Muscle layer of duodenum (tissue), 2 donors: Measurements from ENCODE around the gene GABRB1.

Experiments used
- H3K27ac ChIP-seq: one replicate; pipeline ENCODE4 v1.7.0; 2013; ENCODE audit warnings: mild to moderate bottlenecking, low read length
- H3K27me3 ChIP-seq: one replicate; pipeline ENCODE4 v1.7.0; 2013; ENCODE audit warnings: low read depth, mild to moderate bottlenecking, control low read depth, low read length
- H3K36me3 ChIP-seq, 2 donors: one replicate each; pipeline ENCODE4 v1.7.0; 2013; ENCODE audit warnings: low read length in 2 of 2, control low read depth in 1 of 2, mild to moderate bottlenecking in 1 of 2; ENCODE audit not compliant: insufficient read depth in 2 of 2, control insufficient read depth in 1 of 2
- H3K4me1 ChIP-seq, 2 donors: one replicate each; pipeline ENCODE4 v1.7.0; 2013; ENCODE audit warnings: low read length in 2 of 2, mild to moderate bottlenecking in 2 of 2, control low read depth in 1 of 2, moderate library complexity in 1 of 2; ENCODE audit not compliant: insufficient read depth in 2 of 2, control insufficient read depth in 1 of 2
- H3K4me3 ChIP-seq, 2 donors: one replicate each; pipeline ENCODE4 v1.7.0; 2013; ENCODE audit warnings: low read length in 2 of 2, low read depth in 1 of 2, mild to moderate bottlenecking in 1 of 2
- H3K9me3 ChIP-seq, 2 donors: one replicate each; pipeline ENCODE4 v1.7.0; 2013; ENCODE audit warnings: low read length in 2 of 2, control low read depth in 1 of 2, mild to moderate bottlenecking in 1 of 2; ENCODE audit not compliant: control insufficient read depth in 1 of 2
- donor health status: healthy.

GABRB1 gene

DNA sequence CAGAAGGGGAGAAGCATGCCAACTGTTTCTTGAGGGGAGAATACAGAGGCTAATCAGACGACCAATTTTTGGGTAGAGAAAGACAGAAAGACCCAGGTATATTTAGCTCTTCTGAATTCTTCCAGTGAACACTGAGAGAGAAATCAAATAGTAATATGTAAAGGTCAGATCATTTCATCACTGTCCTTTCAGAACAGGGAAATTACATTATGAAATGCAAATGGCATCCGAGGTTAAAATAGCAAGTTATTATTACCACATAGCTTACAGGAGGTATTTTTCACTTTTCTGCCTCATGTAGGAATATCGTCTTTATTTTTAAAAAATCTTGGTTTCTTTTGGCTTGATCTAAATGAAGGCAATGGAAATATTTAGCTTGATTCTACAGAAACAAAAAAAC lies 18.0 kb downstream of the GABRB1 start:
- H3K27ac ChIP-seq: no peak overlapping the region
- H3K4me3 ChIP-seq: no peak overlapping the region
- no peaks in the 10 kb centered on the region for H3K27me3 ChIP-seq
- no peaks in the 10 kb centered on the region for H3K36me3 ChIP-seq
- H3K9me3 ChIP-seq: no peaks in the 10 kb centered on the region
- peaks cover 0 to 3% of the 10 kb centered on the region in 2 donors for H3K4me1 ChIP-seq

DNA sequence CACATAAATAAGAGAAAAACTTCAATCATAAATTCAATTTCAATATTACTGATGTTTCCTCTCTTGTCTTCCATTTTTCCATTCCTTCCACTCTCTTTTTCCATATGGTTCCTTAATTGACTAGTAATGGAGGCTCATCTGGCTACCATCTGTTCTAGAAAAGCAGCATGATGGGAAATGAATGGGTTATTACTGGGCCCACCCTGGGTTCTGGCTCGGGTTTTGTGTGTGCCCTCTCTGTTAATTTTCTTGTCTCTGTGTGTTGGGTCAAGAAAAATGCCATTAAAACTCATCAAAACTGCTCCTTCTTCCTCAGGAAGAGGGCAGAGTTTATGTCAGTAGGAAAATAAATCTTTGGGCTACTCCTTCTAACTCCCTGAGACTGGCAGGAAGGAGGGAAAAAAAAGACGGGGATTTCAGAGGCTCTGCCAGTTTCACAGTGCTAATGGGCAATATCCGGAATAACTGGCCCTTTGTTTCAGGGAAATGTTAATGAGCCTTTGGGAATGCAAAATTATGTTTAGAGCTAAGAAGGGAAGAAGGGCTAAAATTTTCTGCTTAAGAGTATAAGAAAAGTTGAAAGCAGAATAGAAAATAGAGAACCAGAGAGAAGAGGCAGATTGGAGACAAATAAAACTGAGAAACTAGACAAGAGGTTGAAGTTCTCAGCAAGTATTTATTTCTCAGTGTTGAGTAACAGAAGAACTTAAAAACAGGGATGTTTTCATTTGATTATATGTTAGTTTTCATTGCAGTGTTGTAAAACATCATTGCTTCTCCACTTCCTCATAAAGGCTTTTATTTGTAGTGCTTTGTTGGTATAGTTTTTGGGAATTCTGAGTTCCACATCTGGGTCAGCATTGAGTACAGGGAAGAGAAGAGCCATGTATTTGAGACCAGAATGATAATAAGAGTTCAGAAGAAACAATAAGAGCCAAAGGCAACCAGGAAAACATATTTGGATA lies 19.7 kb downstream of the GABRB1 start:
- Histone ChIP-seq H3K27ac (no peak overlapping the region), H3K36me3 (no peaks in the 10 kb centered on the region), H3K4me1 (peaks cover 0 to 3% of the 10 kb centered on the region in 2 donors), H3K4me3 (no peak overlapping the region), H3K9me3 (no peaks in the 10 kb centered on the region), H3K27me3 (no peaks in the 10 kb centered on the region)

DNA sequence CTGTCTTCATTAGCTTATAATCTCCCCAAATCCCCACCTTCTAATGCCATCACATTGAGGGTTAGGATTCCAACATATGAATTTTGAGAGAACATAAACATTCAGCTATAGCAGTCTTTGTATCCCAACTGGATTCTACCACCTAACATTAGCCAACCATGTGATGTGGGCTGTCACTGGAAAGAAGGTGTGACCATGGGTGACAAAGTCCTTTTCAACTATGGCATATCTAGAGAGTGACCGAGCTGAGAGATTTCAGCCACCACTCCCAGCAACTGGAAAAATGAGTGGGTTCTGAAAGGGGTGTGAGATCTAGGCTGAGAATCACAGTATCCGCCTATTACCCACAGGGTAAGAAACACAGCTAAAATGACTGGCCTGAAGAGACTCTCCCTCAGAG lies 22.1 kb downstream of the GABRB1 start:
- H3K27me3 ChIP-seq: no peaks in the 10 kb centered on the region
- no peak overlapping the region for H3K4me3 ChIP-seq
- no peak overlapping the region for H3K27ac ChIP-seq
- H3K4me1 ChIP-seq: peaks cover 0 to 3% of the 10 kb centered on the region in 2 donors
- H3K9me3 ChIP-seq: no peaks in the 10 kb centered on the region
- no peaks in the 10 kb centered on the region for H3K36me3 ChIP-seq

DNA sequence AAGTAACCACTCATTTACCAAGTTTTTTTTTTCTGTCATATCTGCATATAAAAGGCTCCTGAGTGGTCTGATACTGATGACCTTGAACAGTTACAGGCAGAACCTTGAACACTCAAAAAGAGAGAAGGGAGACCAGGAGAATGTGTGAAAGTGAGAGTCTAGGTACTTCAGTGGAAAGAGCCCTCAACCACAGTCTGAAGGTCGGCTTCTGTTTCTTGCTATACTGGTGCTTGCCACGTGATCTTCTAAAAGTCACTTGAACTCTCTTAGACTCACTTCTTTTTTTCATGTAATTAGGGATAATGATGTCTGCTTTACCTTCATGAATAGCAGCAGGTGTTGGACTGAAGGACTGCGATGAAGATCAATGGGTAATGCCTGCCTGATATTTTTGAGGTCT lies 22.8 kb downstream of the GABRB1 start:
- no peak overlapping the region for H3K27ac ChIP-seq
- H3K9me3 ChIP-seq: no peaks in the 10 kb centered on the region
- no peaks in the 10 kb centered on the region for H3K36me3 ChIP-seq
- no peaks in the 10 kb centered on the region for H3K27me3 ChIP-seq
- H3K4me3 ChIP-seq: no peak overlapping the region
- H3K4me1 ChIP-seq: peaks cover 0 to 3% of the 10 kb centered on the region in 2 donors

DNA sequence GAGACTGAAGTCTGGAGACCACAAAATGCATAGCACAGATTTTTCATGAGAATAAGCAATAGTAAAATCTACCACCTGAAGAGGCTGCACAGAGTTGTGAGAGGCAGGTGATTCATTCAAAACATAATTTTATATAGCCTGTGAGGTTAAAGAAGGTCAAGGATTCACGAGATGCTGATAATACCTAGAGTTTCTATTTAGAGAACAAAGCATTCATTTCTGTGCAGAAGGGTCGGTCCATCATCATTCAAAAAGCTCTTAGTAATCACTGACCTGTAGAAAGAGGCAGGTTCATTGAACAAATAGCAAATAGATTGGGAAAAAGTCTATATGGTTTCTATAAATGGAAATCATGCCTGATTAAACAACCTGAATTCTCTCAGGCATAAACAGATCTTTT lies 26.6 kb downstream of the GABRB1 start:
- Histone ChIP-seq H3K27ac (no peak overlapping the region), H3K4me1 (no peaks in the 10 kb centered on the region), H3K36me3 (no peaks in the 10 kb centered on the region), H3K4me3 (no peak overlapping the region), H3K9me3 (no peaks in the 10 kb centered on the region), H3K27me3 (no peaks in the 10 kb centered on the region)

DNA sequence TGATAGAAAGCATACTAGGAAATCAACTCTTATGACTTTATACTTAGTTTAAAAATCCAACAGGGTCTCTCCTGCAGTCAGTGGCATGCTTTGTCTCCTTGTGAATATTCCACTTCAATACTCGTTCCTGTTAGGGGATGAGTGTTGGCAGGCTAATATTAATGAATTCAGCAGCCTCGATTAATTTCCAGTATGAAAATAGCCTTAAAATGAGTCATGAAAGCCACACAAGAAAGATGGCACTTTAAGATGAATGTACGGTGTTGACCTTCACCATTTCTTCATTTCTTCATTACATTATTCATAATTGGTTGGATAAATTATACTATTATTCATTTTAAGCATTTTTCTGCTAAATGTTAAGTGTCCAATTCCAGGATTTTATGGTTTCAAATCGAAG lies 29.2 kb downstream of the GABRB1 start:
- H3K36me3 ChIP-seq: no peaks in the 10 kb centered on the region
- no peak overlapping the region for H3K4me3 ChIP-seq
- no peaks in the 10 kb centered on the region for H3K4me1 ChIP-seq
- H3K27me3 ChIP-seq: no peaks in the 10 kb centered on the region
- H3K9me3 ChIP-seq: no peaks in the 10 kb centered on the region
- H3K27ac ChIP-seq: no peak overlapping the region

DNA sequence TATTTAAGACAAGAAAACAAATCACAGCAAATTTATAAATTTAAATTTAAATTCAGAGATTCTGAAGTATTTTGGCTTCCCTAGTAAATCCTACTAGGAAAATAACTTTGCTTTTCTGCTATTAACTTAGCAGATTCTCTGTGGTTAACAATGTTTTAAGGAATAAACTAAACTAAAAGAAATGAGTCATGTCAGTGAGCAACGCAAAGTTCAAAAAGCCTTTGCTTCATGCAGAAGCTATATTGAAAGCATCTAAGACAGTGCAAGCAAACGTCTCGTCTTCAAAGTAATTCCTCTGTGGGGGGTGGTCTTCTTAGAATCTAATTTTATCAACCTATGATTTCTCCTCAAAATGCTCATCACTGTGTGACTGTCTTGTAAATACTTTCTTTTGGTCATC lies 30.1 kb downstream of the GABRB1 start:
- Histone ChIP-seq H3K4me3 (no peak overlapping the region), H3K27ac (no peak overlapping the region), H3K36me3 (no peaks in the 10 kb centered on the region), H3K4me1 (no peaks in the 10 kb centered on the region), H3K27me3 (no peaks in the 10 kb centered on the region), H3K9me3 (no peaks in the 10 kb centered on the region)

DNA sequence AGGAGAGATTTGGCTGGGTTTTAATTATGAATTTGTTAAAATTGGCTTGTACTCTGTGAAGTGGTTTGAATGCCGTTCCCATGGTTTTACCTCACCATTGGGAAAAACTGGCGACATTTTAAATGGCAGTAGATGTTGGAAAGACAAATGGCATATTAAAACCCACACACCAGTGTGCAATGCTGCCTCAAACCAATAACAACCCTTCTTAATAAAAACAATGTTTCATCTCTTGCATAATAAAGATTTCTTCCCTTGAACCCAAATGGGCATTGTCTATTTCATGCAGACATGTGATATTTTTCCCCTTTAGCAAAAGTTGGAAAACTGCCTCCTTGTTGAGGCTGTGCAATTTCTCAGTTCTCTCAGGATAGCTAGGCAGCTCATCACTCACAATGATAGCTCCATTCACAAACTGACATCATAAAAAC lies 33.7 kb downstream of the GABRB1 start:
- no peak overlapping the region for H3K27ac ChIP-seq
- H3K4me3 ChIP-seq: no peak overlapping the region
- H3K9me3 ChIP-seq: no peaks in the 10 kb centered on the region
- H3K36me3 ChIP-seq: no peaks in the 10 kb centered on the region
- H3K4me1 ChIP-seq: no peaks in the 10 kb centered on the region
- H3K27me3 ChIP-seq: no peaks in the 10 kb centered on the region

DNA sequence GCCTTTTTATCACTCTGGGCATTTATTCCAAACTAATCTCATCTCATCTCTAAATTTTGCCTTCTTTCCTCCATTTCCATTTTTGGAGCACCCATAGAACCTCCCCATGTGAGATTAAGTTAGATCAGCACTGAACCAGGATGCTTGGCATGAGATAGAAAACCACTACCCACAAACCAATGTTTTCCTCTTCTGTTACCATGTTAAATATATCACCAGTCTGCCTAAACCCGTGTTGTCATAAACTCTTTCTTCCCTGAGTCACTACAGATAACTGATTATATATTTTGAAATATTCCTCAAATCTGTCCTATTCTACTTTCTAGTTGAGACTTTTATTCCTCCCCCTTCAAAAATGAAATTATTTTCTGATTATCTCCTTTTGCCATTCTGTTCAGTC lies 37.6 kb downstream of the GABRB1 start:
- no peak overlapping the region for H3K4me3 ChIP-seq
- no peaks in the 10 kb centered on the region for H3K27me3 ChIP-seq
- no peaks in the 10 kb centered on the region for H3K36me3 ChIP-seq
- no peaks in the 10 kb centered on the region for H3K4me1 ChIP-seq
- H3K9me3 ChIP-seq: no peaks in the 10 kb centered on the region
- no peak overlapping the region for H3K27ac ChIP-seq

DNA sequence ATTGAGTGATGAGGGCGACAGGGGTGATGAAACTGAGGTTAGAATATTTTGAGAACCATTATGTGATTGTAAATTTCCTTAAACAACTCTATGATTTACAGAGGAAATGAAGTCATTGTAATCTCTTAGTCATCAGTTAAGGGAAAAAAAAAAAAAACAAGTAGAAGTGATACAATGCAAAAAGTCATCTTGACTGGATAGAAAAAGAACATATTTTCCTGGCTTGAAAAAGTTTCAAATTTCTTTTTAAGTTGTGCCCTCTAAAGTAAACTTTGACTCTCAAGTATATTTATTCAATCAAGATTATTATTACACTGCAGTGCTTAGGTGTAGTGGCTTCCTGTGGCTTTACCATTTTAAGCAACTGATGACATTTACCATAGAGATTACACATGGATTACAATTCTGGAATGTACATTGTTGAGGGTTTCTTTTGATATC lies 40.6 kb downstream of the GABRB1 start:
- Histone ChIP-seq H3K9me3 (no peaks in the 10 kb centered on the region), H3K36me3 (no peaks in the 10 kb centered on the region), H3K27me3 (no peaks in the 10 kb centered on the region), H3K4me3 (no peak overlapping the region), H3K27ac (no peak overlapping the region), H3K4me1 (no peaks in the 10 kb centered on the region)

DNA sequence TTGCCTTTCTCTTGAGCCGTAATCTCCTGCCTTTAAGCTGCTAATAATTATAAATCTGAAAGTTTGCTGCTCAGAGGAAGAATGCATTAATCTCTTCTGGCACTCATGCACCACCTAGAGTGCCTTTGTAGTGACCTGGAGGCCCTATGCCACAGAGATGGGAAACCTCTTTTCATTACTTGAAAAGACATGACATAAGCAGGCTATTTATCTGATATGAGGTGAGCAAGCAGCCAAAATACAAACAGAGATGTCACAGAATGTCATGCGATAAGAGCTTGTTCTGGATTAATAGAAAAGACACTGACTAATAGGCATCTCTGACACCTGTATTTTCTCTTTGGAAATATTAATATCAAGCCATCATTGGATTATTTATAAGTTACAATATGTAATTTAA lies 42.3 kb downstream of the GABRB1 start:
- Histone ChIP-seq H3K27ac (no peak overlapping the region), H3K4me3 (no peak overlapping the region), H3K9me3 (no peaks in the 10 kb centered on the region), H3K4me1 (no peaks in the 10 kb centered on the region), H3K27me3 (no peaks in the 10 kb centered on the region), H3K36me3 (no peaks in the 10 kb centered on the region)

DNA sequence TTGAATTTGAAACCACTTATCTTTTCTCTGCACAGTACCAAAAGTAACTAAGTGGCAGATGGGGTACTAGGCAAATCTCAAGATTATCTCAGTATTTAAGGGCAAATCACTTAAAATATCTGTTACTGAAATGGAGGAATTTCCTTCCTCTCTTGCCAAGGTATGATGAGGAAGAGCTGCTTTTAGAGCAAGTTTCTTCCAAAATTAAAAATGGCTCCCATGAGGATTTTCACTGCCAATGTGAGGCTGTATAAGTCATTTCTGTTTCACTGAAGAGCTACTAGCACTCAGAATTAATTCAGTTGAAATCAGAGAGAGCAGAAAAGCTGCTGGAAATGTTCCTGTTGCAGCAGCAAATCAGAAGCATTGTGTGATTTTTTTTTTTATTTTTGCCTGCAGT lies 43.4 kb downstream of the GABRB1 start:
- H3K27ac ChIP-seq: no peak overlapping the region
- H3K27me3 ChIP-seq: no peaks in the 10 kb centered on the region
- no peaks in the 10 kb centered on the region for H3K9me3 ChIP-seq
- no peak overlapping the region for H3K4me3 ChIP-seq
- no peaks in the 10 kb centered on the region for H3K4me1 ChIP-seq
- no peaks in the 10 kb centered on the region for H3K36me3 ChIP-seq
